Cerebellar cortex (tissue), 1 donor: ENCODE data around the gene RPL10A.
"Not testable (repeated sequence)": the region's sequence is repeated elsewhere in the genome, so short reads cannot be mapped to it uniquely, and the experiment has no call there.

Experiments
- DNase-seq: peaks from one replicate; pipeline ENCODE4 v3.0.0-alpha.2; 2015; ENCODE audit warnings: low spot score

Gene RPL10A

GRCh38 chr6:35468181-35468979 is at the start of gene RPL10A:
TSS of gene RPL10A (plus strand) at chr6:35468401. CDS start at chr6:35468435, 34 bp downstream.
- peak; percentile 98 for DNase-seq

DNA sequence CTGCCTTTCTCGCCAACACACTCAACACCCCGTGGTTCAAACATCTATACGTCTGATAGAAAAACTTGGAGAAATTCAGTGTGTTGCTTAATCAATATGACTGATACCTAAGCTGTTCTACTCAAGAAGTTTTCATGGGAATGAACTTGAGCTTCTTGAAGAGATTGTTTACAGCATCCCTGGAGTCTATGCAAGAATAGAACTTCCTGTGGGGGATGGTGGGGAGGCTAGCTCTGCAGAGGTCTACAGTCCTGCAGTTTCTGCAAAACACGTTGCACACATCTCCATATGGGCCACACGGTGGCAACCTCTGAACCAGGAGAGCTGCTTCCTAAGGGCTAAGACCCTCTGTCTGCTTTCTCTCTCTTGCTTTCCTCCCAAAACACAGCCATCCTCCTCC is 48.8 kb upstream of the RPL10A start:
- DNase-seq = peak; percentile 30

DNA sequence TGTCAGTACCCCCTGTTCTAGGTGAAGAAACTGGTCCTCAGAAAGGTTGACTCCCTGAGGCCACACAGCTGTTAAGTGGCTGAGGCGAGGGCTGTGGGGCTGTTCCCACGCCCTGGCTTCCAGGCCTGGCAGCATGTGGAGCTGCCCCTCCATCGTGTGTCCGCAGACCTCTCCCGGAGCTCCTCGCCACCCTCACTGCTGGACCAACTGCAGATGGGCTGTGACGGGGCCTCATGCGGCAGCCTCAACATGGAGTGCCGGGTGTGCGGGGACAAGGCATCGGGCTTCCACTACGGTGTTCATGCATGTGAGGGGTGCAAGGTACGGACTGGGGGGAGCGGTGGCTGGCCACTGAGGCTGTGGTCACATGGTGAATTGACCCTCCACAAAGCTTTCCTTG is 48.2 kb upstream of the RPL10A start:
- DNase-seq = no peak

GRCh38 chr6:35425284-35425683 is 42.9 kb upstream of the RPL10A start:
- no peak for DNase-seq

DNA sequence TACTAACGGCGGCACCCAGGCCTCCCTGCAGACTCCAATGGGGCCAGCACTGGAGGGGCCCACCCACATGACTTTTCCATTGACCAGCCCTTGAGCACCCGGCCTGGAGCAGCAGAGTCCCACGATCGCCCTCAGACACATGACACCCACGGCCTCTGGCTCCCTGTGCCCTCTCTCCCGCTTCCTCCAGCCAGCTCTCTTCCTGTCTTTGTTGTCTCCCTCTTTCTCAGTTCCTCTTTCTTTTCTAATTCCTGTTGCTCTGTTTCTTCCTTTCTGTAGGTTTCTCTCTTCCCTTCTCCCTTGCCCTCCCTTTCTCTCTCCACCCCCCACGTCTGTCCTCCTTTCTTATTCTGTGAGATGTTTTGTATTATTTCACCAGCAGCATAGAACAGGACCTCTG is 42.1 kb upstream of the RPL10A start:
- DNase-seq = no peak

DNA sequence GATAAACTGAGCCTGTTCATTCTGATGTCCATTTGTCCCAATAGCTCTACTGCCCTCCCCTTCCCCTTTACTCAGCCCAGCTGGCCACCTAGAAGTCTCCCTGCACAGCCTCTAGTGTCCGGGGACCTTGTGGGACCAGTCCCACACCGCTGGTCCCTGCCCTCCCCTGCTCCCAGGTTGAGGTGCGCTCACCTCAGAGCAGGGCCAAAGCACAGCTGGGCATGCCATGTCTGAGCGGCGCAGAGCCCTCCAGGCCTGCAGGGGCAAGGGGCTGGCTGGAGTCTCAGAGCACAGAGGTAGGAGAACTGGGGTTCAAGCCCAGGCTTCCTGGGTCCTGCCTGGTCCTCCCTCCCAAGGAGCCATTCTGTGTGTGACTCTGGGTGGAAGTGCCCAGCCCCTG is 40.8 kb upstream of the RPL10A start:
- no peak for DNase-seq

DNA sequence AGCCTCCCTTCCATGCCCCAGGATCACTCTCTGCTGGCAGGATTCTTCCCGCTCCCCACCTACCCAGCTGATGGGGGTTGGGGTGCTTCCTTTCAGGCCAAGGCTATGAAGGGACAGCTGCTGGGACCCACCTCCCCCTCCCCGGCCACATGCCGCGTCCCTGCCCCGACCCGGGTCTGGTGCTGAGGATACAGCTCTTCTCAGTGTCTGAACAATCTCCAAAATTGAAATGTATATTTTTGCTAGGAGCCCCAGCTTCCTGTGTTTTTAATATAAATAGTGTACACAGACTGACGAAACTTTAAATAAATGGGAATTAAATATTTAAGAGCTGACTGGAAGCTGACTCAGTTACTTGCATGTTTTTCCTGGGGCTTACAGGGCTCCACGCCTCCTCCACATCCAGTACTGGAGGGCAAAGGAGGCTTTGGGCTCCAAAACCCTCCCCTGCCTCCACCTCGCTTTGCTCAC is 40.3 kb upstream of the RPL10A start:
- DNase-seq = no peak

GRCh38 chr6:35428421-35429149 is 39.6 kb upstream of the RPL10A start:
- no peak for DNase-seq

- DNase-seq = no peak
Measured at GRCh38 chr6:35429463-35429862, 38.7 kb upstream of the RPL10A start.

GRCh38 chr6:35432291-35432690 is 35.9 kb upstream of the RPL10A start:
- DNase-seq = no peak

DNA sequence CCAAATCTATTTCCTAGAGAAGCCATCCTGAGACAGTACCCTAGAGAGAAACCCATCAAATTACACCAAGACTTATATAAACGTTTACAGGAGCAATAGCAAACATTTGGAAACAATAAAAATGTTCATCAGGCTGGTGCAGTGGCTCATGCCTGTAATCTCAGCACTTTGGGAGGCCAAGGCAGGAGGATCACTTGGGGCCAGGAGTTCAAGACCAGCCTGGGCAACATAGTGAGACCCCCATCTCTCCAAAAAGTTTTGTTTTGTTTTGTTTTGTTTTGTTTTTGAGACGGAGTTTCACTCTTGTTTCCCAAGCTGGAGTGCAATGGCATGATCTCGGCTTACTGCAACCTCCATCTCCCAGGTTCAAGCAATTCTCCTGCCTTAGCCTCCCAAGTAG is 35.5 kb upstream of the RPL10A start:
- not testable (repeated sequence) for DNase-seq

DNA sequence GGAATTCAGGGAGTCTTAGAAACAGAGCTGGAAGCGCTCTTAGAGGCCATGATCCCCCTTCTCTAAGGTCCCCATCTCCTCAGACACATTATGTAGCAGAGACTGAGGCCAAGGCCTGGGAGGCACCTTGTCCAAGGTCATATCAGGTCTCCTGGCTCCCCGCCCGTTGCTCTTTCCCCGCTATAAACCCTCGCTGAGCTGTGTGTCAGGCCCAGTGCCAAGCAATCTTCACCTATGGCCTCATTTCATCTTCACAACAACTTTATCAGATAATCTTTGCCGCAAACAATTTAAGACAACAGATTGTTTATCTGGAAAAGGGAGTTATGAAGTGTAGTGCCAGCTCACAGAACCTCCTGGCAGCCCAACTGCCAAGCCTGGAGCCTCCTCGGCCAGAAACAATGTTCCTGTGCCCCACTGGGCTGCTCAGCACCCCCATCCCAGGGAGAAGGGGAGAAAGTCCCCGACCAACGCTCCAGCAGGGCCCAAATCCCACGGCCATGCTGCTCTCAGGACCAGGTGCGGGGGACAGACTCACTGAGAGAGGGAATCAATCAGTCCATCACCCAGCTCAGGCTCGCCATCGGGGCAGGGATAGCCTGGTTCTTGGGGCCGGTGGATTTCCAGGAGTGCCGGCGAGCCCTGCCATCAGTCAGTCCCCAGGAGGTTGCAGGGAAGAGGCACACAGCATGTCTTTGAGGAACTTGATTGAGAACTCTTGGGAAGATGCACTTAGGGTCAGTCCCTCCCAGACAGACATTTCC is 32.9 kb upstream of the RPL10A start:
- DNase-seq = peak; percentile 35

DNA sequence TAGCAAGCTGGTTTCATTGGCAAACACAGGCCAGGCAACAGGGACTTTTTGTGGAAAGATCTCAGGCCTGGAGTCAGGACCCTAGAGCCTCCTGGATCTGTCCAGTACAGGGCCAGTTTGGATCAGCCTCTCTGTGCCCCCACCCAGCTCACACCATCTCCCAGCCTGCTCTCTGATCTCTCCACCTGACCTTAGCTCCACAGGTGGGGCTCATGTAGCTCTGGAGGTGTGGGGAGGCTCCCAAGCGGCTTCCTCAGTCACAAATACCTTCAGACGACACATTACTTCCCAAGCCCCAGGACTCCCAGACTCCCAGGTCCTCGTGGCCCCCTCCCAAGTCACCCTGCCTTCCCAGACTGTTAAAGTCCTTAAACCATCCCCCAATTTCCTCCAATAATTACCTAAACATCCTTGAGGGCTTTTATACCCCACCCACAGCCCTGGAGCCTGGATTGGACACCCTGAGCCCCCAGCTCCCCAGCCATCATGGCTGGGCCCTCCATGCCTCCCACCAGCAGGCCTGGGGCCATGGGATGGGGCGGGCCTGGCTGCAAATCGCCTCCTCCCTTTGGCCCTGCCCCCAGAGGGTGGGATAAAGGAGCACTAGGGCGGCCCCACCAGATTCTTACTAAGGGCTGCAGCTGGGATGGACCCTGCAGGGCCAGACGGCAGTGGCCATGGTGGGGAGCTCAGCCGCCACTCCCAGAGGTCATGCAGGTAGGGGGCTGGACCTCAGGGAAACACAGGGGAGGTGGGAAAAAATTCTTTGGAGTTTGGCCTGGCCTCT is 31.9 kb upstream of the RPL10A start:
- no peak for DNase-seq

GRCh38 chr6:35438378-35439065 is 29.7 kb upstream of the RPL10A start:
- DNase-seq = not testable (repeated sequence)

DNA sequence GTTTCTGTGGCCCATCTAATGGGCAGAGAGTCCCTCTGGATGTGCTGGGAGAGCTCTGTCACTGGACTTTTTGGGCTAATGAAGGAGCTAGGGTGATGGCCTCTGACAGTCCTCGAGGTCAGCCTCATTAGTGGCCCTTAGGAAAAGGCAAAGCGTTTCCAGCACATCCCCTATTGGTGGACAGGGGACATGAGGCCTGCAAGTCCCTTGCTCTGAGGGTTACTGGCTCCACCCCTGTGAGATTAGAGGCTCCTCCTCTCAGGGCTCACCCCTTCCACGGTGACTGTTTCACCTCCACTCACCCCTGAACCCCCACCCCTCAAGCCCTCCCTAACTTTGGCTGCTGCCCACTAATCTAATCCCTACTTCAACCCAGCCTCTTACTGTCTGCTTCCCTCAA is 28.9 kb upstream of the RPL10A start:
- DNase-seq = no peak

DNA sequence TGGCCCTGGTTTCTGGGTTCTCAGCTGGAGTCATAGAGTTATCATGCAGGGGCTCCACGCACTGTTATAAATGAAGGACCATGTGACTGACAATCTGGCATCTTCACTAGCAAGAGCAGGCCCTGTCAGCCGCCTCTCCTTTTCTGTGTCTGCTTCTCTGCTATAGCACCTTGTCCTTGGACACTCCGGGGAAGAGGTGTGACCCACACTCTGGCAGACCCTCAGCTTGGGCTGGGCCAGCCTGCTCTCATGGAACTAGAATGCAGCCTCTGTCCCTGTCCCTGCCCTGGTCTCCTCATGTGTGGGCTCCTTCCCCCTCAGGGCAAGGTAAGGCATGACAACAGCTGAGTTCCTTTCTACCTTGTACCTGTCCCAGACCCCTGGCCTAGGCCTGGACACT is 27.0 kb upstream of the RPL10A start:
- DNase-seq = no peak

- DNase-seq = no peak
Measured at GRCh38 chr6:35441642-35442041, 26.6 kb upstream of the RPL10A start.

DNA sequence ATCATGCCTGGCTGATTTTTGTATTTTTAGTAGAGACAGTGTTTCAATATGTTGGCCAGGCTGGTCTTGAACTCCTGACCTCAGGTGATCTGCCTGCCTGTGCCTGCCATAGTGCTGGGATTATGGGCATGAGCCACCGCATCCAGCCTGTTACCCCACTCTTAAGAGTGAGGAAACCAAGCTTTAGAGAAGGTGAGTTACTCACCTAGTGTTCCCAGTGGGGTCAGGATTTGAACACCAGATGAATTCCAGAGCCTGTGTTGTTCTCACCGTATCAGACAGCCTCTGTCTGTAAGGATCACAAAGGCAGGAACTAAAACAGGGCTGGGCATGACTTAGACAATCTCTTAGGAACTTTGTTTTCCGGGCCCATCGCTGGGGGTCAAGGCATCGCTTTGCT is 25.5 kb upstream of the RPL10A start:
- no peak for DNase-seq

- DNase-seq = no peak
Measured at GRCh38 chr6:35443341-35444030, 24.7 kb upstream of the RPL10A start.

DNA sequence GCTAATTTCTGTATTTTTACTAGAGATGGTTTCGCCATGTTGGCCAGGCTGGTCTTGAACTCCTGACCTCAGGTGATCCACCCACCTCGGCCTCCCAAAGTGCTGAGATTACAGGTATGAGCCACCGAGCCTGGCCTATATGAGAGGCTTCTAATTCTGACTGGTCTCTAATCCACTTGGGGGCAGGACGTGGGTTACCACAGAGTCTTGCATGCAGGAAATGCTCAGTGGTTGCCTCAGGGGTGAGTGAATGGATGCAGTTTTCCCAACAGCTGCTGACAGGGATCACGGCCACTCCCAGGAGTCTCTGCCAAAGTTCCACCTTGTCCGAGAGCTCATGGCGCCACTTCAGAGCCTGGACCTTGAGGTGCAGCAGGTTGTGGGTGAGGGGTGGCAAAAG is 22.5 kb upstream of the RPL10A start:
- no peak for DNase-seq

- no peak for DNase-seq
Measured at GRCh38 chr6:35448191-35448590, 20.0 kb upstream of the RPL10A start.
